AG04450 (cell line): ENCODE data around the gene SRSF2. TPM values are rescaled to one million over a fixed set of nuclear protein-coding genes. Genes with fewer than 3 reads are reported as not detected.
"Not testable (repeated sequence)": the region's sequence is repeated elsewhere in the genome, so short reads cannot be mapped to it uniquely, and the experiment has no call there.

Source experiments
- CTCF ChIA-PET: fragments of 300-600, 350-600 bp; formaldehyde crosslinking; extraction: SDS; loops from one replicate; lab custom pipeline; 2022; ENCODE audit warnings: antibody characterized with exemption, inconsistent platforms; lab: Charles Lee
- POLR2A ChIA-PET: fragments of 350-600 bp; formaldehyde crosslinking; extraction: SDS; loops from one replicate; lab custom pipeline; 2021; ENCODE audit warnings: antibody characterized with exemption, inconsistent platforms; lab: Yijun Ruan, JAX
- DNase-seq: peaks from one replicate; pipeline ENCODE4 v3.0.0-alpha.2; 2011; ENCODE audit warnings: low read depth, low spot score
- H3K27ac ChIP-seq: one replicate; pipeline ENCODE4 v1.5.1; 2012; ENCODE audit warnings: low read depth, low read length, control low read depth
- H3K27me3 ChIP-seq: one replicate; pipeline ENCODE4 v1.6.0; 2012; ENCODE audit warnings: low read length; ENCODE audit not compliant: control insufficient read depth, insufficient read depth
- H3K4me3 ChIP-seq: 2 replicates; pipeline ENCODE4 v1.5.1; 2011; ENCODE audit warnings: mild to moderate bottlenecking, low read depth, low read length, control low read depth
- H3K9me3 ChIP-seq: 2 replicates; pipeline ENCODE4 v1.5.1; 2012; ENCODE audit warnings: low read length; ENCODE audit not compliant: control insufficient read depth, insufficient read depth
- polyA plus RNA-seq: library from polyadenylated mRNA; depleted of rRNA; stranded (reverse); fragments of >200 nt; gene quantifications from 2 replicates; pipeline ENCODE4 v1.2.3, GENCODE V29; 2011
- TF ChIP-seq, protein P1 (sequence below): IDR thresholded peaks from 2 replicates; pipeline ENCODE4 v1.5.1; 2011; ENCODE audit warnings: low read depth, low read length, control low read depth, inconsistent platforms

Gene SRSF2
- polyA plus RNA-seq, 1 experiment: 184 TPM

DNA sequence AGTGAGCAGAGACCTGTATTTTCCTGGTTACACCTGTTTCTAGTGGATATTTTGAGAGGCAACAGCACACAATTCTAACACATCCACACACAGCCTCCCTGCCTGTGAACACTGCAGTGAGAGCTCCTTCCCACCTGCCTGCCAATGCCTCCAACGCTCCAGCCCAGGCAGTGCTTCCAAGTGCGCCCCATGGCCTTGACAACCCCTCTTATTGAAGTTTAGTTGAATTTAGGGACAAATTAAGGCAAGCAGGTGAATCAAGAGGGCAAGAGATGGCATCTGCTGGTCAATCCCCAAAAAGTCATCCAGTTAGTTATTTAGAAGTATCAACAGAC is 21.7 kb downstream of the SRSF2 start:
- TF ChIP-seq, protein P1, sequence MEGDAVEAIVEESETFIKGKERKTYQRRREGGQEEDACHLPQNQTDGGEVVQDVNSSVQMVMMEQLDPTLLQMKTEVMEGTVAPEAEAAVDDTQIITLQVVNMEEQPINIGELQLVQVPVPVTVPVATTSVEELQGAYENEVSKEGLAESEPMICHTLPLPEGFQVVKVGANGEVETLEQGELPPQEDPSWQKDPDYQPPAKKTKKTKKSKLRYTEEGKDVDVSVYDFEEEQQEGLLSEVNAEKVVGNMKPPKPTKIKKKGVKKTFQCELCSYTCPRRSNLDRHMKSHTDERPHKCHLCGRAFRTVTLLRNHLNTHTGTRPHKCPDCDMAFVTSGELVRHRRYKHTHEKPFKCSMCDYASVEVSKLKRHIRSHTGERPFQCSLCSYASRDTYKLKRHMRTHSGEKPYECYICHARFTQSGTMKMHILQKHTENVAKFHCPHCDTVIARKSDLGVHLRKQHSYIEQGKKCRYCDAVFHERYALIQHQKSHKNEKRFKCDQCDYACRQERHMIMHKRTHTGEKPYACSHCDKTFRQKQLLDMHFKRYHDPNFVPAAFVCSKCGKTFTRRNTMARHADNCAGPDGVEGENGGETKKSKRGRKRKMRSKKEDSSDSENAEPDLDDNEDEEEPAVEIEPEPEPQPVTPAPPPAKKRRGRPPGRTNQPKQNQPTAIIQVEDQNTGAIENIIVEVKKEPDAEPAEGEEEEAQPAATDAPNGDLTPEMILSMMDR: no peak; the same call in 1 of the 2 replicates
- CTCF ChIA-PET: interaction anchor here (0.6 to 2.9 kb wide), 14 partner anchors 10 to 208 kb away, joined by 3 to 18 read pairs (median 5); partner anchors contain the start of genes JMJD6 and METTL23

DNA sequence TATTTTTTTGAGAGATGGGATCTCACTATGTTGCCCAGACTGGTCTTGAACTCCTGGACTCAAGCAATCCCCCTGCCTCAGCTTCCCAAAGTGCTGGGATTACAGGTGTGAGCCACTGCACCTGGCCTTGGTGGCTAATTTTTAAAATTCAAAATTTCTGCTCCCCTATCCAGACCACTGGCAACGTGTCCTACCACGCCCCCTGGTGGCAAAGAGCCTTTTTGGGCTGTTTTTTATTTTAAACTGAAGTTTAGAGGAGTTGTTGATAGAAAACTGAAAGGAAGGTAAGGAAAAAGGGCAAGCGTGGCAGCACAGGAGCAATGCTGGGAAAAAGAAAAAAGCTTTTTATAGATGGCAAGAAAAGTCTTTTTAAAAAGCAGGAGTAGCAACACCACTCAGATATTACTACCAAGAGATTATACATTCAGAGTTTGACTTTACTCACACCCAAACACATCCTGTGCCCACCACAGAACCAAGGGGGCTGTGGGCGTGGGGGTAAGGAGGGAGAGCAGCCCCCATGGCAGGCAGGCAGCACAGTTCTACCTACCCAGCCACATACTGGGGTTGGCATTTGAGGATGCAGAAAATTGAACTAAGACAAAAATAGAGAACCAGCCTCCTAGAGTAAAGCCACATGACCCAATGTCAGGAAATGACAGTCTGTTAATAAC is 22.2 kb downstream of the SRSF2 start:
- no peaks in the 10 kb centered on the region for H3K9me3 ChIP-seq
- no peak overlapping the region for H3K4me3 ChIP-seq
- peak overlapping the region; percentile 98 for H3K27ac ChIP-seq
- ChIA-PET POLR2A (no interaction called here), CTCF (interaction anchor here (0.6 to 2.9 kb wide), 18 partner anchors 9 to 207 kb away, joined by 3 to 18 read pairs (median 5); partner anchors contain the start of genes JMJD6 and METTL23)
- H3K27me3 ChIP-seq: no peaks in the 10 kb centered on the region
- no peak for DNase-seq
- TF ChIP-seq, protein P1: peak; percentile 83

More for the DNA sequence above, 21.7 kb downstream of the SRSF2 start:
- POLR2A ChIA-PET: interaction anchor here (1.8 to 2.2 kb wide), 2 partner anchors 10 to 27 kb away, joined by 9 to 19 read pairs; partner anchors contain the start of genes JMJD6 and METTL23
- H3K4me3 ChIP-seq: no peak overlapping the region
- H3K27ac ChIP-seq: peak overlapping the region; percentile 98
- H3K9me3 ChIP-seq: no peaks in the 10 kb centered on the region
- no peaks in the 10 kb centered on the region for H3K27me3 ChIP-seq
- DNase-seq: no peak

DNA sequence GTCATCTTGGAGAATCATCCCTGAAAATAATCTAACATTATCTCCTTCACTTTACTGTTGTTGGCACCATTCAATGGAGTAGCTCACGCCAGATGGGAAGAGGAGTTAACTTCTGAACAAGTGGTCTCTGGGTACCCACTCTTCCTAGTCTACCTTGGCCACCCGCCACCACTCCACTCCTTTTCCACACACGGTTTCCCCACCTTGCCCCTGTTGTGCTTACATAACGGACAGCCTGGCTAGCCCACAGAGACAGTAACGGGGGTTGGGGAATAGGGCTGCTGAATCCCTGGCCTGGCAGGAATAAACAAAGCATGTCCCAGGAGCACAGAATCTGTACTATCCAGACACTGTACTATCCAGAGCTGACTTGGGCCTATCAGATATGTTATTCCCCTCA is 22.8 kb downstream of the SRSF2 start:
- no peak for DNase-seq
- no peaks in the 10 kb centered on the region for H3K9me3 ChIP-seq
- H3K27me3 ChIP-seq: no peaks in the 10 kb centered on the region
- ChIA-PET CTCF (interaction anchor here (0.6 to 2.9 kb wide), 14 partner anchors 9 to 191 kb away, joined by 3 to 18 read pairs (median 6); partner anchors contain the start of genes JMJD6 and METTL23), POLR2A (no interaction called here)
- TF ChIP-seq, protein P1: no peak
- H3K27ac ChIP-seq: no peak overlapping the region
- no peak overlapping the region for H3K4me3 ChIP-seq

DNA sequence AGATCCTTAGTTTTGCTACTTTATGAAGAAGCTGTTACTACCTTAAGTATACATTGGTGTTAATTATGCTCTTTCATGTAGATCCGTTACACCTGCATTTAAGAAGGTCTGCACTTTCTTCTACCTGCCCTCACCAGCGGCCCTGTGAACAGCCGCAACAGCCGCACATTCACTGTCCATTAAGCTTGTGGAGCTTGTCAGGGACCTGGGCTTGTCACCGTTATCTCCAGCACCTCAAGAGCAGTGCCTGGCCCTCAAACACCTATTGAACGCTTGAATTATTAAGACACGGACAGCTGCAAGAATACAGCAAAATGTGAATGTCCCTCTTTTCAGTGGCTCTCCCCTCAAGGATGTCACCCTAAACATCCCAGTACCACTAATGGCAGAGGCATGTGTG is 23.4 kb downstream of the SRSF2 start:
- no peaks in the 10 kb centered on the region for H3K9me3 ChIP-seq
- no peak for DNase-seq
- H3K27ac ChIP-seq: no peak overlapping the region
- H3K4me3 ChIP-seq: no peak overlapping the region
- POLR2A ChIA-PET: interaction anchor here (1.4 kb wide), 1 partner anchor 12 kb away, joined by 5 read pairs; the partner anchor contains the start of genes JMJD6 and METTL23
- TF ChIP-seq, protein P1: no peak
- H3K27me3 ChIP-seq: no peaks in the 10 kb centered on the region
- CTCF ChIA-PET: interaction anchor here (1.4 to 2.9 kb wide), 8 partner anchors 10 to 191 kb away, joined by 4 to 18 read pairs (median 8); partner anchors contain the start of genes JMJD6 and METTL23

DNA sequence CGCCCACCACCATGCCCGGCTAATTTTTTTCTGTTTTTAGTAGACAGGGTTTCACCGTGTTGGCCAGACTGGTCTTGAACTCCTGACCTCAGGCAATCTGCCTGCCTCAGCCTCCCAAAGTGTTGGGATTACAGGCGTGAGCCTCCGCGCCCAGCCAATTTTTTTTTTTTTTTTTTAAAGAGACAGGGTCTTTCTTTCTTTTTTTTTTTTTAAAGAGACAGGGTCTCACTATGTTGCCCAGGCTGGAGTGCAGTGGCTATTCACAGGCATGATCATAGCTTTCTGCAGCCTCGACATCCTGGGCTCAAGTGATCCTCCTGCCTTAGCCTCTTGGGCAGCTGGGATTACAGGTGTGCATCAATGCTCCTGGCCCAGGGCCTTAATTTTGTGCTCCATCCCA is 24.8 kb downstream of the SRSF2 start:
- H3K9me3 ChIP-seq, H3K4me3 ChIP-seq, H3K27ac ChIP-seq, H3K27me3 ChIP-seq, DNase-seq: not testable (repeated sequence)
- POLR2A ChIA-PET: interaction anchor here (1.3 to 1.9 kb wide), 4 partner anchors 14 to 41 kb away, joined by 4 to 9 read pairs (median 6); partner anchors contain the start of genes JMJD6 and METTL23
- CTCF ChIA-PET: interaction anchor here (2.6 kb wide), 1 partner anchor 30 kb away, joined by 7 read pairs; no protein-coding TSS in a partner anchor
